GM21786 (cell line): ENCODE results near the gene VPS51.
A peak's percentile ranks its signal among the peaks of the same experiment; 100 is the strongest.

ENCODE experiments used
- ATAC-seq: cut with Tn5 transposase; IDR thresholded peaks from one replicate; pipeline ENCODE4 v1.9.1; 2021; ENCODE audit not compliant: unreplicated experiment

The VPS51 gene

GRCh38 chr11:65095974-65096806 is at the start of gene VPS51:
TSS of gene VPS51 (plus strand) at chr11:65096214. CDS start at chr11:65096251, 37 bp downstream.
- ATAC-seq = peak; percentile 90

GRCh38 chr11:65047581-65048422 is 48.2 kb upstream of the VPS51 start:
- ATAC-seq = no peak

- ATAC-seq = no peak
Measured at GRCh38 chr11:65051398-65051858, 44.6 kb upstream of the VPS51 start.

GRCh38 chr11:65053827-65054508 is 42.0 kb upstream of the VPS51 start:
- ATAC-seq = no peak

- ATAC-seq = no peak
Measured at GRCh38 chr11:65055538-65055937, 40.5 kb upstream of the VPS51 start.

- no peak for ATAC-seq
Measured at GRCh38 chr11:65056999-65057398, 39.0 kb upstream of the VPS51 start.

GRCh38 chr11:65057526-65057925 is 38.5 kb upstream of the VPS51 start:
- ATAC-seq = no peak

GRCh38 chr11:65058012-65058411 is 38.0 kb upstream of the VPS51 start:
- no peak for ATAC-seq

- ATAC-seq = no peak
Measured at GRCh38 chr11:65058419-65059054, 37.5 kb upstream of the VPS51 start, which contains the start of gene NAALADL1. TSS of gene NAALADL1 (minus strand) at chr11:65058553. CDS start at chr11:65058521, 32 bp downstream.

GRCh38 chr11:65059523-65059922 is 36.5 kb upstream of the VPS51 start:
- ATAC-seq = no peak

GRCh38 chr11:65059959-65060824 is 35.8 kb upstream of the VPS51 start:
- ATAC-seq = no peak

GRCh38 chr11:65060913-65061408 is 35.1 kb upstream of the VPS51 start:
- no peak for ATAC-seq

- ATAC-seq = no peak
Measured at GRCh38 chr11:65063532-65063931, 32.5 kb upstream of the VPS51 start.

- no peak for ATAC-seq
Measured at GRCh38 chr11:65064847-65065240, 31.2 kb upstream of the VPS51 start.

GRCh38 chr11:65065851-65066250 is 30.2 kb upstream of the VPS51 start:
- no peak for ATAC-seq

GRCh38 chr11:65066315-65066714 is 29.7 kb upstream of the VPS51 start:
- ATAC-seq = no peak

GRCh38 chr11:65066805-65067291 is 29.2 kb upstream of the VPS51 start:
- ATAC-seq = no peak

GRCh38 chr11:65067446-65067845 is 28.6 kb upstream of the VPS51 start:
- no peak for ATAC-seq

- ATAC-seq = no peak
Measured at GRCh38 chr11:65069217-65069616, 26.8 kb upstream of the VPS51 start.
